Fibroblast of skin of left biceps (primary cell): ENCODE data around the gene NDUFS7.

ENCODE experiments used
- DNase-seq, 2 experiments: peaks; one replicate each; pipeline ENCODE4 v3.0.0-alpha.2; 2013; ENCODE audit warnings: low read depth in 2 of 2

Gene NDUFS7

DNA sequence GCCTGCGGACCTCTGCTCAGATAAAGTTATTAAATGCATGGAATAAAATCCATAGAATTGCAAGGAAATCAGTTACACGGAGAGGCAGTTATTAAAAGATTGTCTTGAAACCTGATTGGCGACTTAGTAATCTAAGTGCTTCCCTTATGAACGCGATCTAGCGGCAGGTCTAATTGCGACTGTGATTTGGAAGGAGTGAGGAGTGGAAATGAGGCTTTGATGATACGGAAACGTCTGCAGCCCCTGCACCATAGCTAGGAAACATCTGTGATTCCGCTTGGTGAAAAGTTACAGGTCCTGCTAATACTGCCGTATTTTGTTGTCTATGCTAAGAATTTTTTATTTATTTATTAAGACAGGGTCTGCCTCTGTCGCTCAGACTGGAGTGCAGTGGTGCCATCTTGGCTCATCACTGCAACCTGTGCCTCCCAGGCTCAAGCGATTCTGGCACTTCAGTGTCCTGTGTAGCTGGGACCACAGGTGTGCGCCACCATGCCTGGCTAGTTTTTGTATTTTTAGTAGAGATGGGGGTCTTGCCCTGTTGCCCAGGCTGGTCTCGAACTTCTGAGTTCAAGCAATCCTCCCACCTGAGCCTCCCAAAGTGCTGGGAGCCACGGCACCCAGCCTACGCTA, 887 bp downstream of the NDUFS7 start:
- no peak for DNase-seq

DNA sequence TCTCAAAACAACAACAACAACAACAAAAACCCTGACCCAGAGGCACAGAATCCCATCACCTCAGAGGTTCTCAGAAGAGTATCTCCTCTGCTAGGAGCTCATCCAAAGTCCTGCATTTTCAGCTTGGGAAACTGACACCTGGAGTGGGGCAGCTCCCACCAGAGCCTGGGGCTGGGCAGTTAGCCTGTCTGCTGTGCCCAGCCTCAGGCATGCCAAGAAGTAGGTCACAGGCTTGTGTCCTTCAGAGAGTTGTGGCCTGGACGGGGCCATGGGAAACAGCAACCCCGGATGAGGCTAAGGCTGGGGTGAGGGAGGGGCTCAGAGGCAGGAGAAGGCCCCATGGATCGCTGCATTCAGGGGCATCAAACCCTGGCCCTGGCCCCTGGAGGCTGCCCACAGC, 2.1 kb downstream of the NDUFS7 start:
- no peak for DNase-seq

DNA sequence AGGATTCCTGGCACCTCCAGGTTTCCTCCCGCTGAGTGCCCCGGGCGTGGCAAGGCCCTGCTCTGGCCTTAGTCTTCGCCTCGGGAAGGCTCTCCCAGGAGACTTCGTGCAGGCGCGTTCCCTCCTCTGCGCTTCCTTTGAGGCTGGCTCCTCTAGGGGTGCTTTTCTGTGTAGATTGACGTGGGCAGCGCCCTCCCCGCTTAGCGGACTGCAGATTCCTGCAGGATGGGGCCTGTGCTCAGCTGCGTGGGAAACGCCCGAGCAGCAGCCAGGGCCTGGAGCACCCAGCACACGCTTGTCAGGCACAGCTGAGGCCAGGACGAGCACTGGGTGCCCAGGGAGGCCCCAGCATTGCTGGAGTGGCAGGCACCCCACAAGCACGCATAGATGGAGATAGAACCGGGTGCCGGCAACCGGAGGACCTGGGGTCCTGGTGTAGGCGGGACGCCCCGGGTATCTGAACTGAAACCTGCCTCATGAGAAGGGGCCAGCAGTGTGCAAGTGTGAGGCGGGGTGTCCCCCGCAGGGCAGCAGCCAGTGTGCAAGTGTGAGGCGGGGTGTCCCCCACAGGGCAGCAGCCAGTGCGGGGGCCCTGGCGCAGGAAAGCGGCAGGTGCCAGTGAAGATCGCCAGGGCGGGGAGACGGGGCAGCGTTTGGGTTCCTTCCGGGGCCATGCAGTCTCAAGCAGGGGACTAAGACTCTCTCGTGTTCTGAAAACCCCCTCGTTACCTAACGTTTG, 3.4 kb downstream of the NDUFS7 start:
- DNase-seq: no peak

DNA sequence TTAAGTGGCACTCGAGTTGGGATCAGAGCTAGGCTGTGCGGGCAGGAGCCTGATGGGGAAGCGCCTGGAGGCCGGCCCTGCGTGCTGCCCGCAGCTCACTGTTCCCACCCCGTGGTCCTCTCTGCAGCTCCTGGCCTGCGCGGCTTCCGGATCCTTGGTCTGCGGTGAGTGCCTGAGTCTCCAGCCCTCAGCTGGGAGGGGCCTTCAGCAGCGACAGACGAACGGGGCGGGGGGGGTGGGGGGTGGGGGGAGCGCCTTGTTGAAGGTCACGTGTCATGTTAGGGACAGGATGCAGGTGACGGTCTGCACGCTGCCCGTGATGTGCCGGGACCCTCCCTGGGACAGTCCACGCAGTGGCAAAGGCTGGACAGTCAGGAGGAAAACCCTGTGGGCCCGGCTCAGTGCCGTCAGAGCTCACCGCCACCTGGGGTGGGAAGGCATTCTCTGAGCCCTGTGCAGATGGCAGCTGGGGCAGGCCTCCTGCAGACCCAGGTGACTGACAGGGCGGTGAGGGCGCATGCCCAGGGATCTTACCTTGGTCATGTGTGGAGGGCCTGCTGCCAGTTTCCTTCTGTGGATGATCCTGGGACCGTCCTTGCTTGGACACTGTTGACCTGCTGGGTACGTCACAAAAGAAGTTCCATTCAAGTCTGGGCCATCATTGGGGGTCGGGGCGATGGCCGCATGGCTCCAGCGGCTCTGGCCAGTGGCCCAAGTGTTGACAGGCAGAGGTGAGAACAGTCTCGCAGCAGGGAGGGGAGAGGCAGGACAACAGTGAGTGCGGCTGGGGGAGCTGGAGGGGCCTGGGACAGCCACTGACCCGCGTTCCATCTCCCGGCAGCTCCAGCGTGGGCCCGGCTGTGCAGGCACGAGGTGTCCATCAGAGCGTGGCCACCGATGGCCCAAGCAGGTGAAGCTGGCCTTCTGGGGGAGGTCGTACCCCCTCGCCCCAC, 4.3 kb downstream of the NDUFS7 start:
- DNase-seq: no peak

DNA sequence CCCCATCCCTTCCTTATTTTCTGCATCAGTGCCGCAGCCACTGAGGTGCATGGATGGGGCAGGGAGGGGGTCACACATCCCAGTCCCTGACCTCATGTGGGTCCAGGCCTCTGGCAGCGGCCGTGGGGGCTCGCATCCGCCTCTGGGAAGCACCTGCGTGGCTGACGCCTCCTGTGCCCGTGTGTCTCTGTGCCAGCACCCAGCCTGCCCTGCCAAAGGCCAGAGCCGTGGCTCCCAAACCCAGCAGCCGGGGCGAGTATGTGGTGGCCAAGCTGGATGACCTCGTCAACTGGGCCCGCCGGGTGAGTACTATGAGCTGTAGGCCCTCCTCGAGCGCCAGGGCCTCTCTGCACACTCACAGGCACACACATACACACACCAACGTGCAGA, 4.9 kb downstream of the NDUFS7 start:
- DNase-seq: no peak

DNA sequence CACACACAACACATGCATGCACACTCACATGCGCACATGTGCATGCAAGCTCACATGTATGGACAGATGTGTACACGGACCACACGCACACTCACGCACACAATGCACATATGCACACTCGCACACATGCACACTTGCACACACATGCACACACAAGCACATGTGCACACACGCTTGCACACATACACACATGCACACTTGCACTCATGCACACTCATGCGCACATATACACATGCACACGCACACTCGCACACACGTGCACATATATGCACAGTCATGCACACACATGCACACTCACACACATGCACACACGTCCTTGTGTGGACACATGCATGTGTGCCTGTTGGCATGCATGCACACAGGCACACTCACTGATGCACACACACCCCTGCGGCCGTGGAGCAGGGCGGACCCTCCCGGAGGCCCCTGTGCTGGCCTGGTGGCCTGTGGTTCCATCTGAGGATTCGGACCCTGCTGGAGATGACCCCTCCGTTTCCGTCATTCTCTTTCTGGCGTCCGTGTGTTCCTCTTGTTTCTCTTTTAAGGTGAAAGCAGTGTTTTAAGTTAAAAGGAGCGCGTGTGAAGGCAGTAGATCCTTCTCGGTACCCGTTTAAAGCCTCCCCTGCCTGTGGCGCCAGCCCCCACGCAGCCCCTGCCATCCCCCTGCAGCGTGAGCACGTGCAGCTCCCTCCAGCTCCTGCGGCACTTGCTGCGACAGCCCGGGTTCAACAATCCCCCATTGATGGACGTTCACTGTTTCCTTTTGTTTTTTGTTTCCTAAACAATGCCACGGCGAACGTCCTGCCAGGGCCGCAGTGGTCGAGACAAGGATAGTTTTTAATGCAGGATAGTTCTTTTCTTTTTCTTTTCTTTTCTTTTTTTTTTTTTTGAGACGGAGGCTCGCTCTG, 5.6 kb downstream of the NDUFS7 start:
- no peak for DNase-seq

DNA sequence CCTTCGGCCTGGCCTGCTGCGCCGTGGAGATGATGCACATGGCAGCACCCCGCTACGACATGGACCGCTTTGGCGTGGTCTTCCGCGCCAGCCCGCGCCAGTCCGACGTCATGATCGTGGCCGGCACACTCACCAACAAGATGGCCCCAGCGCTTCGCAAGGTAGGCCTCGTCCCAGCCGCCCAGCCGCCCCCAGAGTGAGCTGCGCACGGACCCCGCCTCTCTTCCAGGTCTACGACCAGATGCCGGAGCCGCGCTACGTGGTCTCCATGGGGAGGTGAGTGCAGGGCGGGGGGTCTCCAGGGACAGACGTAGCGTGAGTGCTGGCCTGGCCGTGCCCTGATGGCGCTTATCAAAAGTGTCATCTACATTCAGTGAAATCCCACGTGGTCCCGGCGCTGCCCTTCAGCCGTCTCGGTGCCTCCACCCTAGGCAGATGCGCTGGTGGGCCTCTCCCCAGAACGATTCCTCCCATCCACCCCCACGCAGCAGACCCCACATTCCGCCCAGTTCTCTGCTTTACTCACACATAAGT, 7.2 kb downstream of the NDUFS7 start:
- DNase-seq: no peak

DNA sequence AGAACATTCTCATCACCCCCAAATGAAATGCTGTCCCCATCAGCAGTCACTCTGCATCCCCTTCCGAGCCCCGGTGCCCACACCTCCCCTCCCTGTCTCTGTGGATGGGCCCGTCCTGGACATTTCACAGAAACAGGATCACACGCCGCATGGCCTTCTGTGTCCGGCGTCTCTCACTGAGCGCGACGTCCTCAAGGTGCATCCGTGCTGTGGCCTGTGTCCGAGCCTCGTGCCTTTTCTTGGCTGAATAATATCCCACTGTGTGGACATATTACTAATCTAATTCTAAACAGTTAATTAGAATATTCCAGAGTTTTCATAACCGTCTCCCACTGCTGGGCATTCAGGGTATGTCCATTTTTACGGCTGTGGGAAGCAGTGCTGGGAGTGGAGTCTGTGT, 8.7 kb downstream of the NDUFS7 start:
- no peak for DNase-seq

DNA sequence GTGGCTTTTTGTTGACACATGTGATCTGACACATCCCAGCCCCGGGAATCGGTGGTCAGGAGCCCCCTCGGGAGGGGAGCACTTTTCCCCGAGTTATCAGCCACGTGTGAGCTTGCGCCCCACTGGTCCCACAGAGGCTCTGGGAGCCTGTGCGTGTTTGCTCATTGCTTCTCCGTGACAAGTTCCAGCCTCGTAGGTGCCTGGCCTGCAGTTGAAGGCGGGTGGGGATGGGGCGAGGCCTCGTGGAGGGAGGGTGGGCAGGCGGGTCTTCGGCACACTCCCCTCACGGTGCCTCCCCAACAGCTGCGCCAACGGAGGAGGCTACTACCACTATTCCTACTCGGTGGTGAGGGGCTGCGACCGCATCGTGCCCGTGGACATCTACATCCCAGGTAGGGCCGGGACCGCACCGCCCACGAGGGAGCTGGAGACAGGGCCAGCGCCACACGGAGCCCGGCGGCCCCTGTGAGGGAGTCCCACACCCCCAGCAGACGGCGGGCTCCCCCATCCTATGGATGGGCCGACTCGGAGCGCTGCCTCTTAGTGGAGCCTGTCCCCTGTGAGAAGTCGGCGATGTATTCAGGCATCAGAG, 9.3 kb downstream of the NDUFS7 start:
- no peak for DNase-seq

DNA sequence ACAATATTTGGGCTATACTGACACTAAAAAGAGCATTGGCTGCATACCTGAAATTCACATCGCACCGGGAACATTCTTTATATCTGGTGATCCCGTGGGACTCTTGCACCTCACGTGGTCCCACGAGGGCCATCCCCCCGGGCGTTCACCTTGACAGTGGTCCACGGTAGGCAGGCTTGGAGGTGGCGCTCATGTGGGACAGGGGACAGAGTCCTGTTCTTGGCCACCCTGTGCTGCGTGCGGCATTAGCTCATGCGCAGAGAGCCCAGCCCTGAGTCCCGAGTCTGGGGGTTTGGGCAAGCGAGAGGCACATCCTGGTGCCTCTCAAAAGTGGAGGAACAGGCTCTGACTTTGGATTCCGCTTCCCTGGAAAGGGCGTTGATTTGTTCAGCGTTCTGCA, 10.1 kb downstream of the NDUFS7 start:
- no peak for DNase-seq

DNA sequence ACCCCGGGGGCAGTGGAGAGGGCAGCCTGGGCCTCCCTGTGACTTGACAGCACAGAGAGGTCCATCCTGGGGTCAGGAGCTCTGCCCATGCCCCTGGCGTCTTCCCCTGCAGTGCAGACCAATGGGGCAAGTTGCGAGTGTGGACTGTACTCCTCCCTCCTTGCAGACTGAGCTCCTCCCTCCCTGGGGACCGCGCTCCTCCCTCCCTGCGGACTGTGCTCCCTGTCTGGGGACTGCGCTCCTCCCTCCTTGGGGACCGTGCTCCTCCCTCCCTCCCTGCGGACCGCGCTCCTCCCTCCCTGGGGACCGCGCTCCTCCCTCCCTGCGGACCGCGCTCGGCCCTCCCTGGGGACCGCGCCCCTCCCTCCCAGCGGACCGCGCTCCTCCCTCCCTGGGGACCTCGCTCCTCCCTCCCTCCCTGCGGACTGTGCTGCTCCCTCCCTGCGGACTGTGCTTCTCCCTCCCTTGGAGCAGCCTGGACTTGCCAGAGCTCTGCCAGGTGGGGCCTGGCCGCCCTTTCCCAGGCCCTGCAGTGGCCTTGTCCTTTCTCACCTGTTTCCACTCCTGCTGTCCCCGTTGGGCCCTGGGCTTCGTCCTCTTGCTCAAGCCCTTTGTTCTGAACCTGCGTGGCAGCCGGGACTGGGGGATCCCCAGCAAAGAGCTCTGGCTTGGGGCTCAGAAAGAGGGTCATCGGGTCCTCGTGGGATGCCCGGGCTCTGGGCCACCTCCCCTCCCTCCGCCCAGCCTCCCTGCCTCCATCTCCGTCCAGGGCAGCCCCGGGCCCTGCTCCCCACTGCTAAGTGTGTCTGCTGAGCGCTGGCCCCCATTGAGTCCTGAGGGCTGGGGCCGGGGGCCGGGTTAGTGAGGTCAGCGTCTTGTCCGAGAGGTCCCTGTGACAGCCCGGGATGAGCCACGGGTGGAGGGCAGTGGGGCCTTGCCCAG, 10.8 kb downstream of the NDUFS7 start:
- no peak for DNase-seq

DNA sequence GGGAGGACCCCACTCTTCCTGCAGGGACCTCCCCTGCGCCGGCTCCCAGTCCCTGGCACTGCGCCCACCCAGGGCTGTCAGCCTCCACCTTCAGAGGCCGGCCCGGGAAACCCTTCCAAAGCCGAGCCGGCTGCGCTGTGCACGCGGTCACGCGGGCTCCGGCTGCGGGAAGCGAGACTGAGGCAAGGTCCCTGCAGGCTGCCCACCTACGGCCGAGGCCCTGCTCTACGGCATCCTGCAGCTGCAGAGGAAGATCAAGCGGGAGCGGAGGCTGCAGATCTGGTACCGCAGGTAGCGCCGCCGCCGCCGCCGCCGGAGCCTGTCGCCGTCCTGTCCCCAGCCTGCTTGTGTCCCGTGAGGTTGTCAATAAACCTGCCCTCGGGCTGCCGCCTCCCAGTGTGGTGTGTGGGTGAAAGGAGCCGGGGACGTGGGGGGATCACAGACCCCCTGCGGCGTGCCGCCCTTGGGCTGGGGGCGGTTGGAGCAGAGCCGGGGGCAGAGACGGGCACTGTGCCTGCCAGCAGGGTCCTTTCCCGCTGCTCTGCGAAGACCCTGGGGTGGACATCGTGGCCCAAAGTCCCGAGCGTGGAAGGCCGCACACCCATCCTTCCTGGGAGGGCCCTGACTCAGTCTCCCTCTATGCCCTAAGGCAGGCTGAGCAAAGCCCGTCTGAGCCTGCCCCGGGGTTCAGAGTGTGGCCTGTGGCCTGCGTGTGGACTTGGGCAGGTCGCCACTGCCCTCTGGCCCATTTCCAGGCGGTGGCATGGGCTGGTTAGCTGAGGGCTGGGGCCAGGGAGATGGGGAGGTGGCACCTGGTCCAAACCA, 11.7 kb downstream of the NDUFS7 start:
- DNase-seq: no peak

DNA sequence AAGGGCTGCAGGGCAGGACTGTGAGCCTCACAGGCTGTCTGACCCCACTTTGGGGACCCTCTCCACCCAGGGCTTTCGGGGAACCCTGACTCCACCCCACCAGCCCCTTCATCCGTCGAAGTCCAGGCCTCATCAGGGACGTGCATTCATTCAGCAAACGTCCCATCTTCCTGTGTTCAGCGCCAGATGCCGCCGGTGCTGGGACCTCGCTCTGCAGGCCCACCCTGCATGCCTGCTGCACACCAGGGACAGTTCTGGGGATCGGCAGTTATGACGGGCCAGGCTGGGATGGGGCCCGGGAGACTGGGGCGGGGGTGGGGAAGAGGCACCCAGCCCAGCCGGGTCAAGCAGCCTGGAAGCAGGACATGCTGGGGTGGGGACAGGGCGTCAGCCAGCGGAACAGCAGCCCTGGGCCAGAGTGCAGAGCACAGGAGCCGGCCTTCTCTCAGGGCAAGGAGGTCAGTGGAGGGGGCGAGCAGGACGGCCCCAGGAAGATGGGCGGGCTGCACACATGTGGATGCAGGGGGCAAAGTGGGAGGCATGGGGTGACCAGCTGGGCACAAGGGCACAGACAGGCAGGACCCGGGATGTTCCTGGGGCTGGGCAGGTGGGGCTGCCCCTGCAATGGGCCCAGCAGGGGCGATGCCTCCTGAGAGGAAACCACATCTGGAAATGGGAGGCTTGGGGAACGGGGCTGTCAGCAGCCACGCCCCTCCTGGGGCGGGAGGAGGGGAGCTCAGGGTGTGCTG, 12.5 kb downstream of the NDUFS7 start:
- DNase-seq: no peak

DNA sequence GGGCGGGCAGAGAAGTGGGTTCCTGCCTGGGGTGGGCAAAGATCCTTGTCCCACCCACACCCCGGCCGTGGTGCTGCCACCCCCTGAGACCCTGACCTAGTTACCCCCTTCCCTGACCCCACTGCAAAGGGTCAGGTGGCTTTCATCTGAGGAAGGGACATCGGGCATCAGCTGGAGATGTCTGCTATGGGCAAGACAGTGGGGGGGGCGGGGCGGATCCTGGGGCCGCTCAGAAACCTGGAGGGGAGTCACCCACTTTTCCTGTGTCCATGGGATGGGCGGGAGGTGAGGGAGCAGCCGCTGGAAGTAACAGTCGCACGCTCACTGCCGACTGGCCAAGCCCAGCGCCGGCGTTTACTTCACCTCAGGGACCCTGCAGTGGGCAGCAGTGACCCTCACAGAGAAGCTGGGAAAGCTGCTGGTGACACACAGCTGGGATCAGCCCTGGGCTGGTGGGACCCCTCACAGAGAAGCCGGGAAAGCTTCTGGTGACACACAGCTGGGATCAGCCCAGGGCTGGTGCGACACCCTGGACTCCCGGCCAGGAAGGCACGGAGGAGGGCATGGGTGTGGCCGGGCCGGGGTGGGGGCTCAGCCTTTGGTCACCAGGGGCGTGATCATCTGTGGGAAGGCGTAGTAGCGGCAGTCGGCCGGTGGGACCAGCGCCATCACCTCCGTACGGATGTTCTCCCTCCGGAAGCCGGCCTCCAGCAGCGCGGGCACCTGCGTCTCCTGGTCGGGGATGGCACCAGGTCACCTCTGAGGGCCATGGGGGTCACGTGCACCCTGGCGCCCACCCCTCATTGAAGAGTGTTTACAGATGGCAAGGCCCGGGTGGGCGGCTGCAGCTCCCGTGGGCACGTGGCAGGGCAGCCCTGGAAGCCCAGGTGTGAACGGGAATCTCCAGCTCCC, 13.3 kb downstream of the NDUFS7 start:
- no peak for DNase-seq

DNA sequence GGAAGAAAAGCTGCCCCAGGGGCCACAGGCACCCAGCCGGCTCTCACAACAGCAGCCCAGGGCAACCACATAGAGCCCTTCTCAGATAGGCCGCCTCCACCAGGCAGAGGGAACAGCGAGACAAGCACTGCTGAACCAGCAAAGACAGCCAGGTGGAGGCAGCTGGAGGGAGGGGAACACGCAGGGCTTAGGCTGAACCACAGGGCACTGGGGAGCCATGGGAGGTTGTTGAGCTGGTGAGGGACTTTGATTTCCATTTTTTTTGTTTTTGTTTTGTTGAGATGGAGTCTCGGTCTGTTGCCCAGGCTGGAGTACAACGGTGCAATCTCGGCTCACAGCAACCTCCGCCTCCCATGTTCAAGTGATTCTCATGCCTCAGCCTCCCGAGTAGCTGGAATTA, 14.1 kb downstream of the NDUFS7 start:
- no peak for DNase-seq

DNA sequence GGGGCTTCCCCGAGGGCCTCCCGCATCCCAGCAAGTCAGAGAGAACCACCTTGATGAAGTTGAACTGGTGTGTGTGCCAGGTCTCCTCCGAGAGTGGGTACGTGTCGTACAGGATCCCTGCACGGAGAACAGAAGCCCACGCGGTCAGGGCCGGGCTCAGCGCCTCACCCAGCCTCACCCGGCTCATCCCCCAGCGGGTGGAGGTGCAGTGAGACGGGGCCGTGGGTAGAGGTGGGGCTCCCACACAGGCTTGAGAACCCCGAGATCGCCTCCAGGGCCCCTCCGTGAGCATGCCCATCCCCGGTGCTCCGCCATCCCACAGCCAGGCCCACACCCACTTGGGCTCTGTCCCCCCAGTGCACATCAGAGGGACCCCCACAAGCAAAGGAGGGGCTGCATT, 15.4 kb downstream of the NDUFS7 start:
- no peak for DNase-seq

DNA sequence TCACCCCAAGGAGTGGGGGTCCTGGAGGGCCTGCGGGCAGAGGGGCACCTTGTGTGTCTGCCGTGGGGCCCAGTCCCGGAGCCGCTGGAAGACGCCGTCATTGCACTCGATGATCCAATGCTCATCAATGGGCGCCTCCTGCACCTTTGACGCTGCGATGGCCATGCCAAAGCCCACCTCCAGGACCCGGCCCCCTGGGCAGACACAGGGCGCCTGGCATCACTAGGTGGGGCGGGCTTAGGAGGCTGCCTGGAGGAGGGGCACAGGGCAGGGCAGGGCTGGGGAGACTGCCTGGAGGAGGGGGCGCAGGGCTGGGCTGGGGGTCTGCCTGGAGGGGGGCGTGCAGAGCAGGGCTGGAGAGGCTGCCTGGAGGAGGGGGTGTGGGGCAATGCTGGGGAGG, 16.0 kb downstream of the NDUFS7 start:
- no peak for DNase-seq
